ENCODE measurements around the gene GSDME.
A peak's percentile ranks its signal among the peaks of the same experiment; 100 is the strongest.

GSDME gene

GRCh38 chr7:24723178-24723530, 34.1 kb downstream of the GSDME start:
- DNase-seq (ENCODE audit: low read depth, low spot score) = no peak

- peak; percentile 35 for DNase-seq (ENCODE audit: low read depth, low spot score)
Observed at GRCh38 chr7:24722386-24723177, 34.7 kb downstream of the GSDME start.

GRCh38 chr7:24721481-24722001, 35.7 kb downstream of the GSDME start:
- DNase-seq (ENCODE audit: low read depth, low spot score) = no peak

DNA sequence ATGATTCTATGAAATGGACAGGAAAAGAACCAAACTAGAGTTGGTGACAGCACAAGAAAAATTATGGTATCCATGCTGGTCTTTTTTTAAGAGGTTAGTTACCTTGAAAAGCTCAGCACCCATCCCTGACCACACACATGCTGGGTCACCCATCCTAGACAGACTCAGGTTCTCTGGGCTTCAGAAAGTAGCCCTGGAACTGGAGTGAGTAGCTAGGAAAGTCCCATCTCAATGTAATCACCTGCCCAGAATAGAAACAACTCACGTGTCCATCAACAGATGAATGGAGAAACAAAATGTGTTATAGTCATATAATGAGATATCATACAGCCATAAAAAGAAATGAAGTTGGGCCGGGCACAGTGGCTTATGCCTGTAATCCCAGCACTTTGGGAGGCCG, 37.0 kb downstream of the GSDME start:
- DNase-seq (ENCODE audit: low read depth, low spot score) = no peak

DNA sequence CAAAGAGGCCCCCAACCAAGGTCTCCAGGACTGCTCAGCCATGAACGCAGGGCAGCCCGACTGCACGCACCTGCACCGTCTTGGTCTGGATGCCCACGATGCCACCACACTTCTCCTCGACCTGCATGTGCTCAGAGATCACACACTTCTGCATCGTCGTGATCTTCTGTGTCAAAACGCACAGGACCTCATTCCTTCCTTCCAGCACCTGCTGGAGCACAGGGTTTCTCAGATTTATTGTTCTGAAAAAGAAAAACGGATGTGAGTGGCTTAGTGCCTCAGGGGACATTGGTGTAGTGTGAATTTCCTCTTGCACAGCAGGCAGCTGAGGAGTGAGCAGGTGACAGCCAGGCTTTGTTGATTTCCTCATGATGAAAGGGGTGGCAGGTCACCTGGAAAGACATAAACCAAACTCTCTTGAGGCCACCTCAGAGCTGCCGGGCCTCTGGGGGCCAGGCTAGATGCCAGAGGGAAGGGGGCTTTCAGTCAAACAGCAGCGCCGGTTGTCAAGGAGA, 38.2 kb downstream of the GSDME start:
- no peak for DNase-seq (ENCODE audit: low read depth, low spot score)

DNA sequence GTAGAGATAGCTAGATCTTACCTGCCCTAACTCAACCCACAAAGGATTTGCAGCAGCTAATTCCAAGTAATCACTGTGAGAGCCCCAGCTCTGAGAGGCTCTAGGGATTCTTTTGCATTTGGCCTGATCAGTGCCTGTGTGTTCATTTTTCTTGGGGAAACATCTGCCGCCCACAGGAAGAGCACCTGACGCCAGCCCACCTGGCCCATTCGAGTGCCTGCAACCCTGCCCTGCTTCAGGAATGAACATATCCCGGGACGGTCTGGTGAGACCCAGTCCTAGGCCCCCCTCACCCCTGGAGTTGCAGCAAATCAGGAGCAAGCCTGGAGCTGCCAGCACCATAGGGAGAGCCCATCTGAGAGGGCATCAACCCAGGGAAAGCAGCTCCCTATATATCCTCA, 38.8 kb downstream of the GSDME start:
- no peak for DNase-seq (ENCODE audit: low read depth, low spot score)

DNA sequence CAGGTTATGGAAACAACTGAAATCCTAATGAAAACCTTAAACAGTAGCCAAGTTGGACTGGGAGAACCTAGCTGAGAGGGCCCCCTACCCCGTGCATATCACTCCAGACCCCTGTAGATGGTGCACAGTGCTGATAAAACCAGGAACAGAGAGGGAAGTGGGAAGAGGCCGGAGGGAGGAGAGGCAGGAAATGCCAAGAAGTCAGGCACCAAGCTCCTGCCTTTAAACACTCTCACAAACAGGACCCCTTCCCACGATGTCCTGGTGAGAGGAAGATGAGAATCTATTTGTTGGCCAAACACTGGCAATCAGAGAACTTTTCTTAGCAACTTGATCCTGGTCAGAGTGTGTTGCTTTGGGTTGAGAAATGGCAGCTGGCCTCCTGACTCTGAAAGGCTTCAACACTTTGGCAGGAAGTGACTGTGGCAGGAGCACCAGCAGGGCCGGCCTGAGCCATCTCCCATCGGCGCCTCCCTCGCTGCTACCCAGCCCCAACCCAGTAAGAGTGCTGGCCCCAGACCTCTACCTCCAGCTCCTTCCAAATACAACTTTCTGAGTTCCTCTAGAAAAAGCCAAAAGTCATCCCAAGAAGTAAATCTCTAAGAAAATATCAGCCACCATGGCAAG, 39.5 kb downstream of the GSDME start:
- no peak for DNase-seq (ENCODE audit: low read depth, low spot score)

DNA sequence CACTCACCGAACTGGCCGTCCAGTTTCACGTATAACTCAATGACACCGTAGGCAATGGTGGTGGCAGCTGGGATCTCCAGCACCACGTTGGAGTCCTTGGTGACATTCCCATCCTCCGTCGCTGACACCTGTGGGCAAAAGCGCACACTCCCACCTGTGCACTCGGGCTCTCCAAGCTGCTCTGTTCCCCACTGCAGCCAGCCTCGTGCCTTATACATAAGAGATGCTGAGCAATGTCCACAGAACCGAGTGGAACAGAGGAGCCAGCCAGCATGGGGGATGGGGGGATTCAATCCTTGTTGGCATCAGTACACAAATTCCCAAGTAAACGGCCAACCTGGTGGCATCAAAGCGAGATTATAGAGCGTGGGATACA, 40.0 kb downstream of the GSDME start:
- DNase-seq (ENCODE audit: low read depth, low spot score) = no peak

- DNase-seq (ENCODE audit: low read depth, low spot score) = no peak
Observed at GRCh38 chr7:24716480-24717246, 40.6 kb downstream of the GSDME start.

DNA sequence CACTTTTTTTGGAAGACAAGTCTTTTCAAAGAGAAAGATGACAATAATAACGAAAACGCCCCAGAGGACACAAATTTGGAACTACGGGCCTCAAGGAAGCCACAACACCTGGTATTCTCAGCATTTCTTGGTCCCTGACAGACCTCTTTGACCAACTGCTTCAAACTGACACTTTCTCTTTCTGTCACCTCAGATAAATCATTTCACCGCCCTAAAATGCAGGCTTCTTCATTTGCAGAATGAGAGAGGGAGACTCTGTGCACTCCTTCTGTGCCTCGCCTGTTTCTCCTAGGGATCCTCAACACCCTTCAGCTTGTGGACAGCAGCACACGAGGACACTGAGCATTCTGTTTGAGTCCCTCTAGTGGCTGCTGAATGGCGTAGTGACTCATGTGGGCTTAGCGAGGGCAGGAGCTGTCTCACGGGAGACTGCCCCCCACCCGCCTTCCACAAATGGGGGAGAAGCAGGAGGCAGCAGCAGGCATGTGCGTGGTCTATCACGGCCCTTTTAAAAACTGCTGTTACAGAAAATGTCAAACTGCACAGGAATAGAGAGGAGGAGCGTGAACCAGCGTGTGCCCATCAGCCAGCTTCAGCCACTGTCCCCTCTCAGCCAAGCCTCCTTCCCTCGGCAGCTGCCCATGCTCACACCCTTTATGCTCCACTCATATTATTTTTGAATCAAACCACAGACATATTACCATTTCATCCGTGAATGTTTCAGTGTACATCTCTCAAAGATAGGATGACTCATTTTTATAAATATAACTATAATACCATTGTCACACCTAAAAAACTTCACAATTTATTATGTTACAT, 41.4 kb downstream of the GSDME start:
- peak; percentile 38 for DNase-seq (ENCODE audit: low read depth, low spot score)

DNA sequence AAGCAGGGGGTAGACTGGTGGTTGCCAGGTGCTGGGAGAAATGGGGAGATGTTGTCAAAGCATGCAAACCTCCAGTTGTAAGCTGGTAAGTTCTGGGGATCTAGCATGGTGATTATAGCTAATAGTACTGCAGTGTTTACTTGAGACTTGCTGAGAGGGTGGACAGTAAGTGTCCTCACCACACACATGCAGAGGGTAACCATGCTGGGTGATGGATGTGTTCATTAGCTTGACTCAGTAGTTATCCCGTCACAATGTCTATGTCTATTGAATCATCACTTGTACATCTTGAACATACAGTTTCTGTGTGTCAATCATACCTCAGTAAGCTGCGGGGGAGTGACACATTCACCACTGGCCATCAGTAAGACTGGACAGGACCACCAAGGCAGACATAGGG, 42.1 kb downstream of the GSDME start:
- no peak for DNase-seq (ENCODE audit: low read depth, low spot score)

GRCh38 chr7:24714676-24715010, 42.6 kb downstream of the GSDME start:
- no peak for DNase-seq (ENCODE audit: low read depth, low spot score)

DNA sequence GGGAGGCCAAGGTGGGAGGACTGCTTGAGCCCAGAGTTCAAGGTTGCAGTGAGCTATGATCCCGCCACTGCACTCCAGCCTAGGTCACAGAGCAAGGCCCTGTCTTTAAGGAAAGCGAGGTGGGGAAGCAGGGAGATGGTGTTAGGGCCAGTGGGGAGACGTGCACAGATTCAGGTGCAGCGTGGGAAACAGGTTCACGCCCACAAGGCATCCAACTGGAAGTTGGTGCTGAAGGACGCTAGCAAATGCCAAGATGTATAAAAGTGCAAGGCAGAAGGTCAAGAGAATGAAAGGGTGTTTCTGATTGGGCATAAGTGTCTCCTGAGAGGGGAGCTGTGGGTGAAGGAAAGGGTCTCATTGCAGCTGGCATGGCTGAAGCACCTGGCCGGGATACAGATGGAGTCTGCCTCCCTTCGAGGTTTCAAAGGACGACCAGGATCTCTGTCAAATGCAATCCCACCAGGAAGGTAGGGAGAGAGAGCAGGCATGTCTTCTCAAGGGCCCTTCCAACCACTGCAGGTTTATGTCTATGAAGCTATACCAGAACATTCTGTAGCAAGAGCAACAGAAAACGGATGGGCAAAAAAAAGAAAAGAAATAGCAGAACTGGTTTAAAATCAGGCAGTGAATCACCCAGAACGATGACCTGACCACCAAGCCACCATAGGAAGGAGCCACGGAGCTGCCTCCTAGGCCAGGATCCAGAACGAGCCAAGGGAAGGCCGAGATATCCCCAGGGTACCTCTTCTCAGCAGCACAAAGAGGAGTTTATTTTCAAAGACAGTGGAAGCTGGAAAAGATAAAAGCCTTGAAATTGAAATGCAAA, 43.2 kb downstream of the GSDME start:
- DNase-seq (ENCODE audit: low read depth, low spot score) = no peak

GRCh38 chr7:24713039-24713793, 44.0 kb downstream of the GSDME start:
- no peak for DNase-seq (ENCODE audit: low read depth, low spot score)

DNA sequence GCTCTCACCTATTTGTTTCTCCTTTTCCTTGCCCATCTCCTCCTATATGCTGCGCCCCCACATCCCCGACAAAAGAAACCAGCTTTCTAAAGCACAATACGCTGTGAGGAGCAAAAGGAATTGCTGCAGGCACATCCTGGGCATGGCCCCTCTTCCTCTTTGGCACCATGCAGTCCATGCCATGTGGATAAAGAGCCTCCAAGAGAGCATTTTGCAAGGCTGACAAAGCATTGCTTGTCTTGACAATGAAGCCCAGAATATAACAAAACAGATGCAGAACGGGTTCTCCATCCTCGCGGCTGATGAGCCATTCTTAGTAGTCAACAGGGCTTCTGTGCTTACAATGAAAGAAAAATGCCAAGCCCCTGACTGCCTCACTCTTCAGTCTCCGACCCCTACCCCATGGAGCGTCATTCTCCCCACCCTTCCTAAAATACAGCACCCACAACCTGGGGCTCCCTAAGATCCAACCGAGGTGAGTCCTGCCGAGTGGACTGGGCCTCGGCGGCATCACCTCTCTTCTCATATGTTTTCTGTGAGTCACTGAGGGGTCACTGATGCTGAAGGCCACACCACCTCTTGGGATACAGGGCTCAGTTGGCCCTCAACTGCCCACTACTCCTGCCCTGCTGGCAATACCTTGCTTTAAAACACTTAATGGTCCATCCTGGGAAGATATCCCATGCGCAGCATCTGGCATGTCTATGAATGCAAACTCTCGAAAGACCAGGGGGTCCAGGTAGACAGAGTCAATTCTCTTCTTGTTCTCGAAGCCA, 47.5 kb downstream of the GSDME start:
- DNase-seq (ENCODE audit: low read depth, low spot score) = no peak

GRCh38 chr7:24709051-24709450, 48.2 kb downstream of the GSDME start:
- DNase-seq (ENCODE audit: low read depth, low spot score) = no peak

GRCh38 chr7:24707988-24708615, 49.2 kb downstream of the GSDME start:
- no peak for DNase-seq (ENCODE audit: low read depth, low spot score)

Measured in iPS DF 19.7 (cell line).